GM18907 (cell line): ENCODE data around the gene WDR82.
A peak's percentile ranks its signal among the peaks of the same experiment; 100 is the strongest.

Source experiments
- ATAC-seq: cut with Tn5 transposase; IDR thresholded peaks from one replicate; pipeline ENCODE4 v1.9.1; 2021; ENCODE audit warnings: mild to moderate bottlenecking, moderate library complexity; ENCODE audit not compliant: unreplicated experiment

The WDR82 gene

DNA sequence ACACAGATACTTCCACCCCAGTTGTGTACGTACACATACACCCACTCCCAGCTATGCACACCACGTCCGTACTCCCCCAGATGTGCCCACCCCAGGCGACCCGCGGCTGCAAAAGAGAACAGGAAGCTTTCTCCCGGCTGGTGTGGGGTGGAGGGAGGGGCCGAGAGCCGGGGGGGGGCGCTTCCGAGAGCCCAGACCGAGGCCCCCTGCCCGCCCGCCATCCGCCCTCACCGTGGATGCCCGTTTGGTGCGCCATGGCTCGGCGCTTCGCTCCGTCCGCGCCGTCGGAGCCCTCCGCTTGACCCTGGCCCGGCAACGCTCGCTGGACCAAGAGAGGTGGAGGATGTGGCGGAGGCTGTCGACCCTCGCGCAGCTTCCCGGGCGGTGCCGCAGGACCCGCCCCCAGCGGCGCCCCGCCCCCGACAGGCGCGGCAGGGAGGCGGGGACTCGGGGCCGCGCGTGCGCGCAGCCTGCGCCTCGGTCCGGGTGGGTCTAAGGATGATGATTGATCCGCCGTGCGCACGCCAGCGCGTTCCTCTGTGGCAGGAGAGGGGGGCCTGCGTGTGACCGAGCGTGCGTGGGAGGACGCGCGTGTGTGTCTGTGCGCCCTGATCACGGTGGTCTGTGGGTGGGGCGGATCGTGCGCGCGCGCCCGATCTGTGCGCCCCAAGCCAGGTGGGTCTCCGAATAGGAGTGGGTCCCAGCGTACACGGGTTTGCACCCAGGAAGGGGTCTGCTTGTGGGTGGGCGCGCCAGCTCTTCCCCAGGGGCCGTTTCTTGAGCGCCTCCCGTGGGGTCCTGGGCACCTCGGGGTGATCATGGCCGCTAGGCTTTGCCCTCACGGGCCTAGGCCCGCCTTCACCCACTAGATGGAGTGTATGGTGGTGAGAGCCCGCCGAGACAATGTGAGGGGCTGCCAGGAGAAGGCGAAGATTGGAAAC is 39.4 kb downstream of the WDR82 start, which contains the start of gene TWF2:
TSS of gene TWF2 (minus strand) at position 398 of the 941 bp plus-strand sequence. CDS start at position 256, 142 bp downstream.
- peak; percentile 72 for ATAC-seq

DNA sequence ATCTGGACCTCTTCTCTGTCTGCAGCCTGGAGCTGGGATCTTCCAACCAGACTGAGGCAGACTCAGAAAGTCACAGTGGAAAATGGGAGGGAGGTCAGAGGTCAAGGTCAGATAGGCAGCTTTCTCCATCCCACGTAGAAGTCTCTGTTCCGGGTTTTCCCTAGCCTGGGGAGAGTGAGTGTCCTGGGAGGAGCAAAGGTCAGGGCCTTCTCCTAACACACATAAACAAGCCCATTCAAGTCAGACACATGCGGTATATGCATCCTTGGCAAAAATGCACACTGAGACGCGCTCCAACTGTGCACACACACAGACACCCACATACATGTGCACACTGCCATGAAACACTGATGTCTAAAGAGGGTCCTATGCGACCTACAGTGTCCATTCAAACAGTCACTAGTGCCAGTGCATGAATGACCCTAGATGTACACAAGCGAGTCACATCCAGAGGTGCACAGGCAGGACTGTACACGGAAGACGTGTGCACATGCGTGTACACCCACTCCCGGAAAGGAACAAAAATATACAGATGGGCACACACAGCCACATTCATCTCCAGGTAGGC is 40.2 kb downstream of the WDR82 start:
- peak; percentile 3 for ATAC-seq

DNA sequence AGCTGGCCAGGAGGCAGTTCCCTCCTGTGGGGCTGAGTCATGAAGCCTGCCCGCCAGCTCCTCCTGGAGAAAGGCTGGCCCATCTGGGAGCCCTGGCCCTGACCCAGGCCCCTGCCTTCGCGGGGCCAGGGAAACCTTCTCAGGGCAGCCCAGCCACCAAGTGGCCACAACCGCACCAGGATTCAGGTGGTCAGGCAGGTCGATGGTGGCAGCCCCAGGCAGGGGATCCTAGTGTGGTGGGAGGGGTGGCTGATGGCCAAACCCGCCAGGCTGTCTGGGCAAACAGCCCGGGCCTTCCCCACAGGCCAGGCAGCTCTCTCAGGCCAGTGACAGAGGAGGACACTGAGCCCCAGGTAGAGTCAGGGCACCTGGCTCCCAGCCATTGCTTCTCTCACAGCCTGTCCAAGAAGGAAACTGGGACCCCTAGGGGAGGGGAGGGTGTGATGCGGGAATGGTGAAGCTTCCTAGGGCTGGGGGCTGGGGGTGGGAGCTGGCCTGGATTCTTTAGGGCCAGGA is 40.7 kb downstream of the WDR82 start:
- no peak for ATAC-seq

DNA sequence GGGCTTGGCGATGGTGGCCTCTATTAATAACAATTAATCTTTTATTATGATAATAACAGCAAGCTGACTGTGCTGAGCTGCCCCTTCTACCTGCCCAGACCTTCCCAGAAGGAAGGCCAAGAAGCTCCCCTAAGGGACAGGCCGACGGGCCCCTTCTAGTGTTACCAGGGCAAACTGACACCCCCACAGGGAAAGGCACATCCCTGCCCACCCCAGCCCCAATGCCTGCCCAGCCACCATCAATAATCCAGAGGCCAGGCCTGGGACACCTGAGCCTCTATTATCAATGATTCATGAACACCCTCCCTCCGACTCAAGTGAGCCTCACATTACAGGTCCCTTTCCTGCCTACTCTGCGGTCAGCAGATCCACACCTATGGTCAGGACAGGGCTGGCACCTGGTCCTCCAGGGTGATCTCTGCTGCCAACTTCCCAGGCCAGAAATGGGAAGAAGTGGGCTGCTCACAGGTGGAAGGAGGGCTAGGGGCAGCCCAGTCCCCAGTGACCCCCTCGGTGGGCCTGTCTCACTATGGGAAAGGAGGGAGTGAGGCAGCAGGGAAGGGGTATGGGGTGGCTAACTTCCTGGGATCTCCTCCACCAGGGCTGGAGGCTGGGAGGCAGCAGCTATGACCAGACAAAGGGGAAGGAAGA is 41.3 kb downstream of the WDR82 start:
- ATAC-seq: no peak

DNA sequence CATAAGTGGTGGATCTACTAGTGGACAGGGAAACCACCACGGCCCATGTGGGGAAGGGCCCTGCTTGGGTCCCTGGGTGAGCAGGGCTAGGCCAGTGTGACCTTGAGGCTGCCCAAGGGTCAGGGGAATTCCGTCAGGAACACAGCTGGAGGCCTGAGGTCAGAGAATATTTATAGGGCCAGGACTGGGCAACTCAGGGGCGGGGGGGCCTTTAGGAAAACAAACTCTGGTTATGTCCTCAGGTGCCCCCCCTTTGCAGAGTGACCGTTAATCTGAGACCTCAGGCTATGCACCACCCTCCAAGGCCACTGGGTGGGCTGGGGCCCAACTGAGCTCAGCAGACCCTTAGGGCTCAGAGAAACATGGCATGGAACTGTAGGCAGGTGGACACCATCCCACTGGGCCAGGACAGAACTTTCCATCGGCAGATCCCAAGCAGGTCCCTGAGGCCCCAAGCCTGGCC is 42.0 kb downstream of the WDR82 start:
- ATAC-seq: no peak

DNA sequence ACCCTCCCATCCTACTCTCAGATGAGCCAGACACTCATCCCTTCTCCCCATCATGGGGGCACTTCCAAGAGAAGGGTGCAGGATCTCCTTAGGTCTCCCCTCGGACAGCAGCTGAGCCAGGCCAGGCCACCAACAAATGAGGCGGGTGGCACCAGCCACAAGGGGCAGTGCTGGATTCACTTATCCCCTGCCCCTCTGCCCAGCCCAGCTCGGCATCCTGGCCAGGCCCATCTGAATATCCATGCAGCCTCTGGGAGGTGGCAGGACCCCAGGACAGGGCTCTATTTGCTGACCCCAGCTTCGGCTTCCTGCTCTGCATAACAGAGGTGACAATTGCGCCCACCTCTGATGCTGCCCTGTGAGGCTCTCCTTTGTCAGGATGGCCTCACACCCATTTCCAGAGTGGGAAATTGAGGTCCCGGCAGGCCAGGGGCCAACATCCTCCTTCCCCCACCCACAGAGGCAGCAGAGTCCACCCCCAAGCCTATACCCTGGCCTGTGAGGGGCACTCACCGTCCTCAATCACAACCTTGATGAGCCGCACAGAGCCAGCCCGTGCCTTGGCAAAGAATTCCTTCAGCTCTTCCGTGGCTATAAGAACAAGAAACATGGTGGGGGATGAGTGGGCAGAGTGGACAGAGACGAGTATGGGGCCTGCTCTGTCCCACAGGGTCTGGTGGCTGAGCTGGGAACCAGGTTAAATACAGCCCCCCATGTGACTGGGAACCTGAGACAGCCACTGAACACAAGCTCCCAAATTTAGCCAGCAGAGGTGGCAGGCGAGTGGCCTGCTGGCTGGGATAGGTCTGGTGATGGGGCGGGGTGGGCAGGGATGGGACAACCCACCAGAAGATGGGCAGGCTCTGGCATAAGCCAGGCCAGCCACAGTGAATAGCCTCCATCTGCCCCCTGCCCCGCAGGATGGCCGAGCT is 43.7 kb downstream of the WDR82 start:
- no peak for ATAC-seq

DNA sequence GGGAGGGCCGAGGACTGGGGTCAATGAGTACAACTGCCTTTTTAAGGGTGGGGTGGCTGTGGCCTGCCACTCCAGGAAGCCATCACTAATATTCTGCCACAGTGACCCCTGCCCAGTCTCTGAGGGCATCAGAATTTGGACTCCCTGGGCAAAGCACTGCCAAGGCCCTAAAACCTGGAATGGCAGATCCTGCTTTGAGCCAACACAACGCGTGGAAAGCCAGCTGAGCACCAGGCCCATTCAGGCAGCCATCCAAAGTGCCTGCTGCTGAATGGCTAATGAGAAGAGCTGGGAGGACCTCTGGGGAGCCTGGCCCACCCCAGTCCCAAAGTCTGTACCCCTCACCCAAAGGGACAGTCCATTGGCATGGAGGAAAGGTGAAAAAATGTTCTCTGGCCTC is 44.5 kb downstream of the WDR82 start:
- ATAC-seq: no peak

DNA sequence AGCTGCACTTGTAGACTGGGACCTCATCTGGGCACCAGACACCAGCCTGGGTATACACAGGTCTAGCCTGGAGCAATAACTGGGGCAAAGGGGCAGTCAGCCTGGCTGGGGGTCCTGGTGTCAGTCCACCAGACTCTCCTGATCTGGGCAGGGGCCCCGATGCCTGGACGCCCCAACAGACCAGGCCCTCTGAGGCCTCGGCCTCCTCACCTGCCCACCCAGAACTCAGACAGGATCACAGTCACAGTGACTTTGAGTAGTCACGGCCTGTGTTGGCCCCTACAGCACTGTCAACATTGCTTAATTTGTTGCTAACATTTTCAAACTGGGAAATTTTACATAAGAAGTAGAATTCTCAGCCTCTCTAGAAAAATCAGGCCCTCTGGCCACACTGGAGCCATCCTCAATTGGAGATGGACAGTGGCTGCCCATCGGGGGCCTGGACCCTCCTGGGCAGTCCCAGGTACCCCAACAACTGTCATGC is 45.3 kb downstream of the WDR82 start:
- no peak for ATAC-seq

DNA sequence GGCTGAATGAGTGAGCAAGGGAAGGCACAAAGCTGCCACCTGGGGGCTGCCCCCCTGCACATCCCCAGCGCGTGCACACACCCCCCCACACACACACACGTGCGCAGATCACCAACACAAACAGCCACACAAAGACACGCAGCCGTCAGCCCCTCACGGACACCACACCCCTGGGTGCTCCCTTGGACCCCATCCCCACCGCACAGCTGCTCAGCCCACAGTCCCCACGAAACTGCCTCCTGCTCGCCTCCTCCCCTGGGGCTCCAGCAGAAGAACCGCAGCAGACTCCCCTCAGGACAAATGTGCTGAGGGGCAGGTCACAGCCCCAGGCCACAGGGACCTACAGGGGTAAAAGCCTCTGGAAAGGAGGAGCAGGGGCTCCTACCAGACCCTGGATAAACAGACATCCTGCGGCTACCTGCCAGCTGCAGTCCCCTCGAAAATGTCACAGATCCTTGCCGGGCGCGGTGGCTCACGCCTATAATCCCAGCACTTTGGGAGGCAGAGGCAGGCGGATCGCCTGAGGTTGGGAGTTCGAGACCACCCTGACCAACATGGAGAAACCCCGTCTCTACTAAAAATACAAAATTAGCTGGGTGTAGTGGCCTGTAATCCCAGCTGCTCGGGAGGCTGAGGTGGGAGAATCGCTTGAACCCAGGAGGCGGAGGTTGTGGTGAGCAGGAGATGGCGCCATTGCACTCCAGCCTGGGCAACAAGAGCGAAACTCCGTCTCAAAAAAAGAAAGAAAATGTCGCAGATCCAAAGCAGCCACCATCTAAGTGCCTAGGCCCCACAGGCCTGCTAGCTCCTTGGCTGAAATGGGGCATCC is 46.0 kb downstream of the WDR82 start:
- ATAC-seq: no peak

DNA sequence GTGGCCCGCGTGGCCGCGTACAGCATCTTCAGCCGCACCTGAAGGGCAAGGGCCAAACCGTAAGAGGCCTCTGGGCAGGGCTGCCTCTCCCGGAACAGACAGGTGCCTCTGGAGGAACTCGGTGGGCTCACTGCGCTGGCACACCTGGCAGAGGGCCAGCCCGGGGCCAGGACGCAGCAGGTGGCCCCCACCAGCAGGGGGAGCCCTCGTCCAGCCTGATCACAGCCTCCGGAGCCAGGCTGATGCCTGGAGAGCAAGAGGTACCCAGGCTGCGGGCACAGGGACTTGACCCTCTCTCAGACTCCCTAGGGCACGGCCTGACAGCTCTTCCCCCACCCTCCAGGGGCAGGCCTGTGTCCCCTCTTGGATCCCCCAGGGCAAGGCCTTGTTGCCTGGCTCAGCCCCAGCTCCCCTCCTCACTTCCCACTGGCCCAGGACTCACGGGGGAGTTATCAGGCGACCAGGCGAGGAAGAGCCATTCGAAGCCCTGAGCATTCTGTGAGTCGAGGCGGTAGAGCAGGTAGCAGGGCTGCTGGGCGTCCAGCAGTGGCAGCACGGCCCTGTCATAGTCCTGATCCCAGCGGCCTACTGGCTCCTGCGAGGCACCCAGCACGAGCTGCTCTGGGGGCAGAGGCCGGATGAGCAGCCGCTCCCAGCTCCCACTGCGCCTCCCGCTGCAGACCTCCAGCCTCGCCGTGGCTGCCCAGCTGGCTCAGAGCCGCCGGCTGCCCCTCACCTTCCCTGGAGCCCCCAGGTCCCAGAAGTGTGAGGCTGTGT is 46.8 kb downstream of the WDR82 start:
- no peak for ATAC-seq

DNA sequence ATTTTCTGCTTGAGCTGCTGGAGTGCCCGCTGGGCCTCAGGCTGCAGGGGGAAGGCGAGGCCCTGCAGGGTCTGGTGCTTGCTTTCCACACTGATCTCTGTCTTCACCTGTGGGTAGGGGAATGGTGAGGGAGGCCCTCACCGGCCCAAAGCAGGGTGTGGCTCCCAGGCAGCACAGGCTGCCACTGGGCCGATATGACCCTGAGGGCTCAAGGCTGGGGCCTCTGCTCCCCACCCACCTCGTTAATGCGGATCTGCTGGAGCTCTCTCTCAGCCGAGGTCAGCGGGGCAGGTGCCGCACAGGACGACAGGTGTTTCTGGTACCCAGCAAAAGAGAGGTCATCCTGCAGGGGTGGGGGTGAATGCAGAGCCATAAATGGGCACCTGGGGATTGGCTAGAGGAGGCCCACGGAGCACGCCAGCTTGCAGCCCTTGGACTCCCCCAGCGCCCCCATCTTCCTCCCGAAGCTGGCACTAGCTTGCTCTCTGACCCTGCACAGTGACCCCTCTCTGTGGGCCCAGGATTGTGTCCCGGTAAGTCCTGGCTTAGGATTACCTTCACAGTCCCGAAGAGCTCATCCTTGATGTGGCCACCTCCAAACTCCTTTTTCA is 47.5 kb downstream of the WDR82 start:
- no peak for ATAC-seq

DNA sequence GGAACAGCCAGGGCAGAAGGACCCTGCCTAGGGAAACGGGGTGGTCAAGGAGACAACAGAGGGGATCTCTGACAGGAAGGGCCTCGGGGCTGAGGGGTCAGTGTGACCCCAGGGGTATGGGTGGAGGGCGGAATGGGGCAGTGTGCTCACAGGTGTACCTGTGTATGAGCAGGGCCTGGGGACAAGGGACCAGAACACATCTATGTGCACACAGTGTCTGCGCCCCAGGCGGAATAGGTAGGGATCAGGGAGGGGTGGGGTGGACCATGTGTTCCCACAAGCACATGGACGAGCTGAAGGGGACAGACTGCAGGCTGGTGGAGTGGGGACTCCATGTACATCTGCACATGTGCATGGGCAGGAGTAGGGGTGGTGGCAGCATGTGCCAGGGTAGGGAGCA is 48.0 kb downstream of the WDR82 start:
- no peak for ATAC-seq

DNA sequence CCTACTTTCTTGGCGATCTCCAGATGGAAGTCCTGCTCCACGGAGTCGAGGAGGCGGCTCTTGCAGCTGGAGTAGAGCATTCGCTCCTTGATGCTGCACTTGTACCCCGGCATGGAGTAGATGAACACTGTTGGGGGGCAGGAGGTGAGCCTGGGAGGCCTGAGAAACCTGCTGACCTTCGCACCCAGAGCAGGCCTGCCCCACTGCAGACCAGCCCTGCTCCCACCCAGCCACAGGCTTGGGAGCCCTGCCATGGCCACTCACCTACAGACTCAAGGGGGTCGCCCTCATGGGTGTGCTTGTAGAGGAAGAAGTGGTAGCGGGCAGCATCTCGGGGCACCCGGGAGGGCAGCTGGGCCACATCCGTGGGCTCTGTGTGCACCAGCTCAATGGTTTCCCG is 48.8 kb downstream of the WDR82 start:
- no peak for ATAC-seq

DNA sequence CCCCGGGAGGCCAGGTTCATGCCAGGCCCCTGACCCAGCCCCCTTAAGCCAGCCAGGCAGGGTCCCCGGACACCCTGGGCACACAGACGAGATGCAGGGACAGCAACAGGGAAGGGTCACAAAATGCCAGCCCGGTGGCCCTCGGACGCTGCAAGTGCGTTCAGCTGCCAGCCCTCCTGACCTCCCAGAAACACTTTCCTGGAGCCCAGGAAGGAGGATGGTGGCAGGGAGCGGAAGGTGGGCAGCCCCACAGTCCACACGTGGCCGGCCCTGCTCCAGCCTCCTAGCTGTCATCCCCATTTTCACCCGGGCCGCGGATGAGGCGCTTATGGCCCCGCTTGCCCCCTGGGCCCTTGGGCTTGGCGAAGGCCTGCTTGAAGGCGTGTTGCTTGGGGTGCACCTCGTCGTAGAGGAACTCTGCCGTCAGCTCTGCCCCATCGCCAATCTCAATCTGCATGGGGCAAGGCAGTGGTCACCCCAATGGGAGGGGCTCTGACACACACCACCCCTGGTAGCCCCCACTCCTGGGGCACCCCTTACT is 49.6 kb downstream of the WDR82 start:
- no peak for ATAC-seq

DNA sequence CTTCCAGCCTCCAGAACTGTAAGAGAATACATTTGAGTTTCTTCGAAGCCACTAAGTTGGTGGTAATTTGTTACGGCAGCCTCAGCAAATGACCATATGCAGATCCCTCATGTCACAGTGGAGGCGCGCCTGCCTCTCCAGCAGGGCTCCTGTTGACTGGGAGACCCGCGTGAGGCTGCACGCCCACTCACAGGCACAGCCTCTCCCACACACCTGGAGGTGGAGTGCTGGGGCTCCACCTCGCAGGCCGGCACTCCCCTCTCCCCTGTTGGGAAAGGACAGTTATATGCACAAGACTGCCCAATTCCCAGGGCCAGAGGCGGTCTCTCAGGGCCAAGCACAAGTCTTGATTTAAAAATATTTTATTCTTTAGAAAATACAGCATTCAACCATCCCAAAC is 50.2 kb downstream of the WDR82 start:
- no peak for ATAC-seq

DNA sequence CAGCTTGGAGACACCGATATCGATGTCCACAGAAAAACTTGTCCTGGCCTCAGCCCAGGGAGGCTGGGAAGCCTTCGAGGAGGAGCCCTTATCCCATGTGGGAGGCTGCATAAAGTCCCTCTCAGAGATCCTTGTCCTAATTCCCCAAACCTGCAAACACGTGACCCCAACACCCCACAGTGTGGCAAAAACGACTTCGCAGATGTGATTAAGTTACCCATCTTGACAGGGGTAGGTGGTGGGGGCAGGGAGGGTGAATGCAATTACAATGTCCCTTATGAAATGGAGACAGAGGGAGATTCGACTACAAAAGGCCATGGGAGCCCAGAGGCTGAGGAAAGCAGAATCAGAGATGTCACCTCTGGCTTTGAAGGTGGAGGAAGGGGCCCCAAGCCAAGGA is 50.7 kb downstream of the WDR82 start:
- no peak for ATAC-seq

DNA sequence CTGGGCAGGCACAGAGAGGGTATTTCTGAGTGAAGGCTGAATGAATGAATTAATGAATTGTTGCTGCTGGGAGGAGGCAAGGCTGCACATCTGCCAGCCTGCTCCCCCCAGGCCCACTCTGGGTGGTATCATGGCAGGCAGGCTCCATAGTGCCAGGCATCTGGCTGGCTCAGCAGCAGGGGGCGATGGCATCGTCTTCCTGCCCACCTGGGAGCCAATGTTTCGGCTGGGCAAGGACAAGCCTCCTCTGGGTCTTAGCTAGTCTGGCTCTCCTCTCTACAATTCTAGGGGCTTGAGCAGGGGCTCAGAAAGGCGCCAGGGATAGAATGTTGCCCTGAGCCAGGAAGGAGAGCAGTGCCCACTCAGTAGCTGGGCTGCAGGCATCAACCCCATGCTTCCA is 51.3 kb downstream of the WDR82 start:
- no peak for ATAC-seq

DNA sequence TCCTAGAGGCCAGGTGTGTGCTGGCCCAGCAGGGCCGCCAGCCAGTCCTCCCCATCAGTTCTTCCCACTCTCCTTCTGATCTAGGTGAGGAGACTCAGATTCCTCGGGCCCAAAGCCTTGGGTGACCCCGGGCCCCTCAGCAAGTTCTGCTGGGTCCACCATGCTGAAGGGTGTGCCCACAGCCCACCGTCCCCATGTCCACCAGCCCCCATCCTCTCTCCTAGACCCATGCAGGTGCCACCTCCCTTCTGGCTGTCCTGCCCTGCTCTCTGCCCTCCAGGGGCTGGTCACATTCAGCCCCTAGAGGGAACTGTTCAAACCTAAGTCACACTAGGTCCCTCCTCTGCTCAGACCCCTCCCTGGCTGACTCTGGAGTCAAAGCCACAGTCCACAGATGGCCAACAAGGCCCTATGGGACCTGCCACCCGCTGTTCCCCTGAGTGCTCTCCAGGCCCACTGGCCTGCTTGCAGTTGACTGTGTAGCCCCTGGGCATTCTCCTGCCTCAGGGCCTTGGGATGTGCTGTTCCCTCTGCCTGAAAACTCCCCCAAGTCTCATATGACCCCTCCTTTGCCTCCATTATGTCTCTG is 52.1 kb downstream of the WDR82 start:
- peak; percentile 1 for ATAC-seq
